Hepatocyte (in vitro differentiated cells): ENCODE results near the gene POLE4. TPM values are rescaled to one million over a fixed set of nuclear protein-coding genes. Genes with fewer than 3 reads are reported as not detected.
A peak's percentile ranks its signal among the peaks of the same experiment; 100 is the strongest.

Source experiments
- DNase-seq: peaks from one replicate; pipeline ENCODE4 v3.0.0-alpha.2; 2016; ENCODE audit warnings: low spot score
- H2AFZ ChIP-seq: fragments of 200-600 bp; sonication (generic); 2 replicates; pipeline ENCODE4 v1.6.0; 2016; ENCODE audit warnings: antibody characterized with exemption, mild to moderate bottlenecking
- H3K27ac ChIP-seq: fragments of 200-600 bp; sonication (generic); 2 replicates; pipeline ENCODE4 v1.5.1; 2016; ENCODE audit warnings: mild to moderate bottlenecking
- H3K27me3 ChIP-seq: fragments of 200-600 bp; sonication (generic); 2 replicates; pipeline ENCODE4 v1.6.1; 2016
- H3K36me3 ChIP-seq: fragments of 200-600 bp; sonication (generic); replicated peaks from 2 replicates; pipeline ENCODE4 v1.5.1; 2016; ENCODE audit warnings: low read depth; ENCODE audit not compliant: insufficient read depth
- H3K4me1 ChIP-seq: fragments of 200-600 bp; sonication (generic); 2 replicates; pipeline ENCODE4 v1.5.1; 2016; ENCODE audit warnings: mild to moderate bottlenecking, moderate library complexity; ENCODE audit not compliant: insufficient read depth
- H3K4me2 ChIP-seq: fragments of 200-600 bp; sonication (generic); 2 replicates; pipeline ENCODE4 v1.6.0; 2016
- H3K4me3 ChIP-seq: fragments of 200-600 bp; sonication (generic); 2 replicates; pipeline ENCODE4 v1.5.1; 2016; ENCODE audit warnings: mild to moderate bottlenecking
- H3K79me2 ChIP-seq: fragments of 200-600 bp; sonication (generic); 2 replicates; pipeline ENCODE4 v1.6.0; 2017; ENCODE audit warnings: mild to moderate bottlenecking
- H3K9me2 ChIP-seq: fragments of 200-600 bp; sonication (generic); replicated peaks from 2 replicates; pipeline ENCODE4 v1.6.0; 2017; ENCODE audit warnings: mild to moderate bottlenecking; ENCODE audit not compliant: insufficient read depth
- H3K9me3 ChIP-seq: fragments of 200-600 bp; sonication (generic); 2 replicates; pipeline ENCODE4 v1.5.1; 2016; ENCODE audit warnings: low read depth, mild to moderate bottlenecking
- H4K20me1 ChIP-seq: fragments of 200-600 bp; sonication (generic); 2 replicates; pipeline ENCODE4 v1.6.0; 2016; ENCODE audit warnings: mild to moderate bottlenecking; ENCODE audit not compliant: insufficient read depth, poor library complexity, severe bottlenecking
- CTCF ChIP-seq: fragments of 200-600 bp; sonication (generic); IDR thresholded peaks from 2 replicates; pipeline ENCODE4 v1.5.1; 2016; ENCODE audit warnings: antibody characterized with exemption, mild to moderate bottlenecking; ENCODE audit not compliant: poor library complexity
- EZH2 ChIP-seq: fragments of 200-600 bp; sonication (generic); IDR thresholded peaks from 2 replicates; pipeline ENCODE4 v1.6.1; 2016; ENCODE audit warnings: antibody characterized with exemption, mild to moderate bottlenecking, borderline replicate concordance
- EZH2phosphoT487 ChIP-seq: fragments of 200-600 bp; sonication (generic); IDR thresholded peaks from one replicate; pipeline ENCODE4 v1.6.1; 2018; ENCODE audit warnings: antibody characterized with exemption, mild to moderate bottlenecking, low read depth, moderate library complexity; ENCODE audit not compliant: unreplicated experiment, severe bottlenecking
- WGBS: methylation state at CpG from one replicate; pipeline ENCODE4 v1.1.6; 2016; ENCODE audit warnings: low lambda C conversion rate; ENCODE audit errors: missing lambda C conversion rate; 5-methylcytosine and 5-hydroxymethylcytosine counted together
- polyA plus RNA-seq: library from polyadenylated mRNA; unstranded; fragments of >200 nt; fragmentation: Nextera tagmentation; extraction: Ambion mirVana; gene quantifications from 2 replicates; pipeline ENCODE4 v1.2.1, GENCODE V29; 2016
- total RNA-seq: library from RNA; depleted of rRNA; stranded (reverse); fragments of >200 nt; gene quantifications from 2 replicates; pipeline ENCODE4 v1.2.3, GENCODE V29; 2014

The POLE4 gene
- total RNA-seq (20.8 and 28.4 TPM in 2 replicates), polyA plus RNA-seq (159 and 160 TPM in 2 replicates)

- no peaks in the 10 kb centered on the region for H3K27me3 ChIP-seq
- DNase-seq = peak; percentile 95
- no peaks in the 10 kb centered on the region for H3K9me3 ChIP-seq
- H4K20me1 ChIP-seq = no peaks in the 10 kb centered on the region
- H3K4me3 ChIP-seq = peak within 1 kb of the TSS; percentile 87
- H3K4me2 ChIP-seq = peak within 1 kb of the TSS; percentile 87
- peak within 1 kb of the TSS; percentile 95 for H3K27ac ChIP-seq
- WGBS = 3% methylated on average over 67 of the region's 81 CpGs
- no peaks in the 10 kb centered on the region for H3K9me2 ChIP-seq
- TF ChIP-seq EZH2 (no peak), CTCF (no peak), EZH2phosphoT487 (no peak)
- no peaks in the 10 kb centered on the region for H3K4me1 ChIP-seq
- no peaks in the 10 kb centered on the region for H3K36me3 ChIP-seq
- H3K79me2 ChIP-seq = peaks cover 2% of the 10 kb centered on the region
- H2AFZ ChIP-seq = peak within 1 kb of the TSS; percentile 85
These were observed at the start of gene POLE4 for GRCh38 chr2:74958274-74959105. Gene POLE4, plus strand, starts transcription at chr2:74958643. Its CDS starts 37 bp downstream, at chr2:74958680.

- TF ChIP-seq EZH2 = no peak
- no peak for TF ChIP-seq CTCF
- TF ChIP-seq EZH2phosphoT487 = no peak
- 66% methylated on average over 31 of the region's 31 CpGs for WGBS
- Histone ChIP-seq H3K27ac (no peak overlapping the region), H3K4me3 (no peak overlapping the region), H3K36me3 (no peaks in the 10 kb centered on the region), H3K9me2 (no peaks in the 10 kb centered on the region), H3K79me2 (no peaks in the 10 kb centered on the region), H3K27me3 (no peaks in the 10 kb centered on the region), H3K9me3 (no peaks in the 10 kb centered on the region), H2AFZ (no peak overlapping the region), H3K4me1 (no peaks in the 10 kb centered on the region), H4K20me1 (no peaks in the 10 kb centered on the region), H3K4me2 (peak overlapping the region; percentile 67)
- DNase-seq = no peak
These were observed 49.5 kb upstream of the POLE4 start for GRCh38 chr2:74908748-74909444.

- Histone ChIP-seq H3K27ac (no peak overlapping the region), H3K9me2 (no peaks in the 10 kb centered on the region), H3K4me3 (no peak overlapping the region), H3K4me2 (no peak overlapping the region), H3K4me1 (no peaks in the 10 kb centered on the region), H4K20me1 (no peaks in the 10 kb centered on the region), H3K27me3 (no peaks in the 10 kb centered on the region), H3K36me3 (no peaks in the 10 kb centered on the region), H3K9me3 (no peaks in the 10 kb centered on the region), H2AFZ (no peak overlapping the region), H3K79me2 (no peaks in the 10 kb centered on the region)
- no peak for TF ChIP-seq EZH2phosphoT487
- no peak for TF ChIP-seq CTCF
- TF ChIP-seq EZH2 = no peak
- WGBS = 79% methylated on average over 1 of the region's 1 CpG
- DNase-seq = no peak
These were observed 48.2 kb upstream of the POLE4 start for GRCh38 chr2:74910245-74910644.
